Activated CD8-positive, alpha-beta T cell treated with anti-CD3 and anti-CD28 coated beads for 36 hours (primary cell): ENCODE data around the gene CLIC5. TPM values are rescaled to one million over a fixed set of nuclear protein-coding genes. Genes with fewer than 3 reads are reported as not detected.

ENCODE experiments used
- ATAC-seq: fragments of 200-7000 bp; cut with Tn5 transposase; one replicate; pipeline ENCODE4 v1.10.0; 2021; ENCODE audit warnings: mild to moderate bottlenecking, moderate library complexity
- CTCF ChIA-PET: fragments of 350-600 bp; sonication (Branson Sonifier 250); formaldehyde crosslinking; loops from one replicate; lab custom pipeline; 2021; ENCODE audit warnings: antibody characterized with exemption; lab: Charles Lee
- POLR2A ChIA-PET: fragments of 350-600 bp; sonication (Branson Sonifier 250); formaldehyde crosslinking; loops from one replicate; lab custom pipeline; 2021; ENCODE audit warnings: antibody characterized with exemption; lab: Charles Lee
- DNase-seq: peaks from one replicate; pipeline ENCODE4 v3.0.0-alpha.2; 2020
- H3K27ac Mint-ChIP-seq: one replicate; pipeline ENCODE4 v1.8.0; 2021; ENCODE audit warnings: mild to moderate bottlenecking, mixed read lengths
- H3K27me3 Mint-ChIP-seq: one replicate; pipeline ENCODE4 v1.8.0; 2021; ENCODE audit warnings: mixed read lengths
- H3K36me3 Mint-ChIP-seq: one replicate; pipeline ENCODE4 v1.8.0; 2021; ENCODE audit warnings: low read depth, mixed read lengths
- H3K4me1 Mint-ChIP-seq: one replicate; pipeline ENCODE4 v1.8.0; 2021; ENCODE audit warnings: low read depth, mixed read lengths
- H3K4me3 Mint-ChIP-seq: one replicate; pipeline ENCODE4 v1.8.0; 2021; ENCODE audit warnings: mild to moderate bottlenecking, moderate library complexity, mixed read lengths
- H3K9me3 Mint-ChIP-seq: one replicate; pipeline ENCODE4 v1.8.0; 2021; ENCODE audit warnings: mixed read lengths
- intact Hi-C: fragments of 100-400 bp; cut with micrococcal nuclease; formaldehyde crosslinking; loops from one replicate; pipeline ENCODE4 v1.10.0; 2022
- total RNA-seq, 2 experiments: library from RNA; stranded (reverse); gene quantifications; one replicate each; pipeline ENCODE4 v1.2.3, GENCODE V29; 2021
- TF ChIP-seq, protein P1 (sequence below): fragments of 200-600 bp; IDR thresholded peaks from one replicate; pipeline ENCODE4 v1.8.0; 2022; ENCODE audit warnings: antibody characterized with exemption, mild to moderate bottlenecking

The CLIC5 gene
- total RNA-seq, 2 experiments from 2014 or later = 1.1 TPM

DNA sequence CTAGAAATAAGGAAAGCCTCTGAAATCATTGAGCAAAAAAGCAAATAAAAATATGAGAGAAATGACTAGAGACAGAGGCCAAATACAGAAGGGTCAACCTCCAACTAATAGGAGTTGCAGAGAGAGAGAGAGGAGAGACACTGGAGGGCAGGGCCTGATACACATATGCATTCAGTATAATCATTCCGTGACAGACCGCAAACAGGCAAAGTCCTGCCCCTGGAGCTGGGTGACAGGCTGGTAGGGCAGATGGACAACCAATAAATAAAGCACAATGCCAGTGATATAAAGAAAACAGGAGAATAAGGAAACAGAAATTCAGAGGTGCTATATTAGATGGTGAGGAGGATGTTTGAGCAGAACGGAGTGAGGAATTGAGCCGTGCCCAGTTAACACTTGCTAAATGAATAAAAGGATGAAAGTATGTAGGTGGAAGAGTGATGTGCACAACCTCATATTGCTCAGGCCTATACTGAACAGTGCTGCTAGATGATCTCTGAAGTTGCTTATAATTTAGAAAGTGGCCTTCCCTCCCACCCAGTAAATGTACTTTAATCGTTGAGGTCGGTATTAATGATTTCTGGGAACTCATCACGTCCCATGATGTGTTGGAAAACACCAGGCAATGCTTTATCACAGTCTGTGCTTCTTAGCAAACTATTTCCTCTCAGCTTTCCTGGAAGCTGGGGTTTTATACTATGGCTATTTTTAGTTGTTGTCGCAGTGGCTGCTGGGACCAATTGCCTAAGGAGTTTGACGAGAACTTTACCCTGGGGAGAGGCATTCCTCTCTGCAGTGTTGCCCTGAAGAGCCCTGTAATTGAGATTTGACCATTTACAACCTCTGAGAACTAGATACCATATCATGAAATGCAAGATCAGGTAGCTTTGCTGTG lies 37.6 kb upstream of the CLIC5 start:
- ATAC-seq = peak; percentile 84

DNA sequence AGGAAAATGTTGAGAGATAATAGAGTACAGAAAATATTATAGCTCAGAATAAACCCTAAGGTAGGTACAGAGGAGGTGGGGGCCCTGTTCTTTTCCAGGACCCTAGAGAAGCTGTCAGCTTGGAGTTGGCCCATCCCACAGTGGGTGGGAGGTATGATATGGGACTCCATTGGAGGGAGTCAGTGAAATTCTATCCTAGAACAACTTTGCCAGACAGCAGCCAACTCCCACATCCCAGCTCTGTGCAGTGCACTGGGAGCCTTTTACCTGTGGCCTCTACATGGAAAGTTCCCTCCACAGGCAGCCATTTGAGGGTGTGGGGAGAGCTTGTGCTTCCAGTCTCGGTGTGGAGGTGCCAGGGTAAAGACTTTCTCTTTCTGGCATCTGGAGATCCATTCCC lies 36.8 kb upstream of the CLIC5 start:
- TF ChIP-seq, protein P1, sequence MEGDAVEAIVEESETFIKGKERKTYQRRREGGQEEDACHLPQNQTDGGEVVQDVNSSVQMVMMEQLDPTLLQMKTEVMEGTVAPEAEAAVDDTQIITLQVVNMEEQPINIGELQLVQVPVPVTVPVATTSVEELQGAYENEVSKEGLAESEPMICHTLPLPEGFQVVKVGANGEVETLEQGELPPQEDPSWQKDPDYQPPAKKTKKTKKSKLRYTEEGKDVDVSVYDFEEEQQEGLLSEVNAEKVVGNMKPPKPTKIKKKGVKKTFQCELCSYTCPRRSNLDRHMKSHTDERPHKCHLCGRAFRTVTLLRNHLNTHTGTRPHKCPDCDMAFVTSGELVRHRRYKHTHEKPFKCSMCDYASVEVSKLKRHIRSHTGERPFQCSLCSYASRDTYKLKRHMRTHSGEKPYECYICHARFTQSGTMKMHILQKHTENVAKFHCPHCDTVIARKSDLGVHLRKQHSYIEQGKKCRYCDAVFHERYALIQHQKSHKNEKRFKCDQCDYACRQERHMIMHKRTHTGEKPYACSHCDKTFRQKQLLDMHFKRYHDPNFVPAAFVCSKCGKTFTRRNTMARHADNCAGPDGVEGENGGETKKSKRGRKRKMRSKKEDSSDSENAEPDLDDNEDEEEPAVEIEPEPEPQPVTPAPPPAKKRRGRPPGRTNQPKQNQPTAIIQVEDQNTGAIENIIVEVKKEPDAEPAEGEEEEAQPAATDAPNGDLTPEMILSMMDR = no peak
- Mint-ChIP-seq H3K27me3 (peaks cover 16% of the 10 kb centered on the region), H3K4me1 (peaks cover 18% of the 10 kb centered on the region), H3K4me3 (no peak overlapping the region), H3K36me3 (no peaks in the 10 kb centered on the region), H3K27ac (peak overlapping the region; percentile 79), H3K9me3 (no peaks in the 10 kb centered on the region)
- ChIA-PET POLR2A (no interaction called here), CTCF (interaction anchor here (1.2 to 1.9 kb wide), 3 partner anchors 9 to 62 kb away, joined by 3 to 4 read pairs (median 3); no protein-coding TSS in a partner anchor)
- intact Hi-C loops = no loop called here
- DNase-seq (no peak), ATAC-seq (no peak)

More for the DNA sequence above, 37.6 kb upstream of the CLIC5 start:
- Mint-ChIP-seq H3K27me3 (peaks cover 21% of the 10 kb centered on the region), H3K9me3 (no peaks in the 10 kb centered on the region), H3K4me1 (peaks cover 18% of the 10 kb centered on the region), H3K4me3 (no peak overlapping the region), H3K27ac (peak overlapping the region; percentile 79), H3K36me3 (no peaks in the 10 kb centered on the region)
- TF ChIP-seq, protein P1 = no peak
- DNase-seq = peak; percentile 11
- ChIA-PET POLR2A (no interaction called here), CTCF (interaction anchor here (1.2 to 1.9 kb wide), 4 partner anchors 8 to 123 kb away, joined by 3 to 5 read pairs (median 4); no protein-coding TSS in a partner anchor)
- intact Hi-C loops = no loop called here

DNA sequence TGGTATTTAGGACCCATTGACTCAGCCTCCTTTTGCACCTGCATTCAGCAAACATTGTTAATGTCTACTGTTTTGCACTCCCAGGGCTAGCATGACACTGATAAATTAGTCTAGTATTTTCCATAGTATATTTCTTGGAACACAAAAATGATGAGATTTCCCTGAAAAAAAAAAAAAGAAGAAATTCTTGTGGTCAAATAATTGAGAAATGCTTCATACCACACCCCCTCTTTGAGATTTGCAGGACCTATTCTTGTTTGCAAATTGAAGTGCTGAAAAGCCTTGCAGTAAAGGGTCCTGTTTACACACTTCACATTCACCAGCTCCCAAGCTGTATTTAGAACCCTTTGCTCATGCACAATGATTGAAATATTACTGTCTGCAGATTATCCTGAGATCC lies 36.3 kb upstream of the CLIC5 start:
- Mint-ChIP-seq H3K4me3 (no peak overlapping the region), H3K36me3 (no peaks in the 10 kb centered on the region), H3K27me3 (peaks cover 11% of the 10 kb centered on the region), H3K27ac (peak overlapping the region; percentile 44), H3K9me3 (no peaks in the 10 kb centered on the region), H3K4me1 (peaks cover 18% of the 10 kb centered on the region)
- TF ChIP-seq, protein P1 = no peak
- ATAC-seq (no peak), DNase-seq (no peak)
- ChIA-PET POLR2A (no interaction called here), CTCF (interaction anchor here (1.3 kb wide), 1 partner anchor 10 kb away, joined by 5 read pairs; no protein-coding TSS in a partner anchor)
- intact Hi-C loops = no loop called here

DNA sequence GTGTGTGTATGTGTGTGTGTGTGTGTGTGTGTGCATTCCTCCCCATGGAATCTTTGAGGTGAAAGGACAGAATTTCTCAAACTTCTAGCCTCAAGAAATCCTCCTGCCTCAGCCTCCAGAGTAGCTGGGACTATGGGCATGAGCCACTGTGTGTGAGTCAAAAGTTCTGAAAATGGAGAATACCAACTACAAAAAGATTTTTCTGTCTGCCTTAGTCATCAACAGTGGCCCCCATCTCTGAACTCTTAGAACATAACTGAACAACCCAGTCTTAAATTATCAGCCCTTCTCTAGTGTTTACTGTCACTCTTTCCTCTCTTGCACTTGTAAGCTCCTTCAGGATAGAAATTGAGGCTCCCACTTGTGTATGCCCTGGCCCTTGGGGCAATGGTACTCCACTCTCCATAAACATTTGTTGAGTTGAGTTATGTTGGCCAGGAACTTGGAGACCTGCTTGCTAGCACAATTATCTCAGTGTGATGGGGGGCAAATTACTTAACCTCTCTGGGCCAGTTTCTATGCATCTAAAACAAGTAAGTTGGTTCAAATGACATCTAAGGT lies 35.3 kb upstream of the CLIC5 start:
- intact Hi-C loops = no loop called here
- DNase-seq = no peak
- Mint-ChIP-seq H3K9me3 (no peaks in the 10 kb centered on the region), H3K36me3 (no peaks in the 10 kb centered on the region), H3K4me1 (peaks cover 20% of the 10 kb centered on the region), H3K4me3 (no peak overlapping the region), H3K27ac (no peak overlapping the region), H3K27me3 (peaks cover 6% of the 10 kb centered on the region)
- POLR2A ChIA-PET = no interaction called here
- CTCF ChIA-PET = interaction anchor here (1.3 kb wide), 1 partner anchor 11 kb away, joined by 5 read pairs; no protein-coding TSS in a partner anchor
- no peak for ATAC-seq
- TF ChIP-seq, protein P1 = no peak
